GM12878 (cell line): ENCODE data around the gene MIA2. TPM values are rescaled to one million over a fixed set of nuclear protein-coding genes. Genes with fewer than 3 reads are reported as not detected.

Source experiments
- ETV6 ChIP-seq, 2 experiments: fragments of 450-650 bp in 1 of 2; IDR thresholded peaks in 1 of 2; conservative IDR thresholded peaks in 1 of 2; 2 replicates each; pipeline ENCODE4 v1.6.1; 2014; ENCODE audit warnings: antibody characterized with exemption in 1 of 2, borderline replicate concordance in 1 of 2, low read depth in 1 of 2, mild to moderate bottlenecking in 1 of 2, moderate library complexity in 1 of 2
- GABPA ChIP-seq: IDR thresholded peaks from 2 replicates; pipeline ENCODE4 v1.6.1; 2014; ENCODE audit warnings: antibody characterized with exemption, low read depth, mild to moderate bottlenecking, inconsistent platforms
- JUNB ChIP-seq: IDR thresholded peaks from 2 replicates; pipeline ENCODE4 v1.6.1; 2016; ENCODE audit warnings: antibody characterized with exemption, mild to moderate bottlenecking
- MTA3 ChIP-seq: IDR thresholded peaks from 2 replicates; pipeline ENCODE4 v1.6.1; 2012; ENCODE audit warnings: low read length, inconsistent platforms, borderline replicate concordance
- MYC ChIP-seq: IDR thresholded peaks from 2 replicates; pipeline ENCODE4 v1.6.1; 2011; ENCODE audit warnings: mild to moderate bottlenecking, low read length, moderate library complexity, inconsistent platforms; ENCODE audit not compliant: insufficient read depth, insufficient replicate concordance, insufficient read length, severe bottlenecking
- NFYB ChIP-seq: IDR thresholded peaks from 2 replicates; pipeline ENCODE4 v1.6.1; 2011; ENCODE audit warnings: low read depth, mild to moderate bottlenecking, low read length, improper control_type of control experiment, moderate library complexity; ENCODE audit not compliant: insufficient read depth
- RBBP5 ChIP-seq: fragments of 200-600 bp; sonication (generic); conservative IDR thresholded peaks from 2 replicates; pipeline ENCODE4 v1.6.1; 2016
- USF1 ChIP-seq: IDR thresholded peaks from 2 replicates; pipeline ENCODE4 v1.6.1; 2011; ENCODE audit warnings: borderline replicate concordance, low read depth, mild to moderate bottlenecking, moderate library complexity, mixed read lengths, low read length; ENCODE audit not compliant: insufficient read depth; ENCODE audit errors: extremely low read length
- USF2 ChIP-seq: IDR thresholded peaks from 2 replicates; pipeline ENCODE4 v1.6.1; 2011; ENCODE audit warnings: low read depth, low read length, improper control_type of control experiment, borderline replicate concordance
- ZNF207 ChIP-seq: fragments of 450-650 bp; IDR thresholded peaks from 2 replicates; pipeline ENCODE4 v1.6.1; 2014; ENCODE audit warnings: antibody characterized with exemption, mild to moderate bottlenecking, borderline replicate concordance
- polyA plus RNA-seq, 11 experiments: library from polyadenylated mRNA; depleted of rRNA in 4 of 11; unstranded in 6 of 11; stranded (reverse) in 5 of 11; fragments of >200 nt; fragmentation: Nextera tagmentation in 4 of 11; fragmentation: Illumina TruSeq in 1 of 11; extraction: Ambion mirVana in 4 of 11; extraction: Trizol in 1 of 11; gene quantifications; 1 replicate in 1 of 11; 2 replicates in 10 of 11; pipeline versions ENCODE4 v1.2.1 to v1.2.3, GENCODE V29; 2011 to 2016; ENCODE audit warnings: inconsistent platforms in 2 of 11, missing spikeins in 2 of 11, low read depth in 1 of 11
- total RNA-seq, 4 experiments: library from RNA; depleted of rRNA in 3 of 4; stranded (reverse); fragments of >200 nt in 3 of 4; fragmentation: Illumina TruSeq in 1 of 4; extraction: Trizol in 1 of 4; gene quantifications; 2 replicates each; pipeline versions ENCODE4 v1.2.1 to v1.2.3, GENCODE V29; 2013 to 2021
- TF ChIP-seq, protein P1 (sequence below): IDR thresholded peaks from 2 replicates; pipeline ENCODE4 v1.6.1; 2012; ENCODE audit warnings: mild to moderate bottlenecking, low read depth, low read length
- TF ChIP-seq, protein P2 (sequence below): IDR thresholded peaks from 2 replicates; pipeline ENCODE4 v1.6.1; 2012; ENCODE audit warnings: improper control_type of control experiment, low read depth, low read length; ENCODE audit not compliant: insufficient replicate concordance
- TF ChIP-seq, protein P3 (sequence below): fragments of 150-350 bp; IDR thresholded peaks from 2 replicates; pipeline ENCODE4 v1.6.1; 2014; ENCODE audit warnings: mild to moderate bottlenecking, low read depth, low read length

MIA2 gene
- total and polyA plus RNA-seq, 10 of the 15 experiments (the other 5 are each of a cell fraction or from before 2014, with no cell fraction given), result 6.3 to 36.8 (median 17.1) TPM

GRCh38 chr14:39370415-39370814 lies 136.7 kb downstream of the MIA2 start (continued):
- TF ChIP-seq USF1 (no peak), RBBP5 (no peak), NFYB (no peak), GABPA (no peak), ETV6 (conservative IDR thresholded peaks at IDR 0.05 in 1 of 2, IDR thresholded peaks at IDR 0.05 in 1 of 2; ENCODE audit: borderline replicate concordance in 1 of 2, low read depth in 1 of 2) (no peak), ZNF207 (no peak), MYC (no peak), MTA3 (no peak), JUNB (no peak), USF2 (no peak)
- TF ChIP-seq, protein P1, sequence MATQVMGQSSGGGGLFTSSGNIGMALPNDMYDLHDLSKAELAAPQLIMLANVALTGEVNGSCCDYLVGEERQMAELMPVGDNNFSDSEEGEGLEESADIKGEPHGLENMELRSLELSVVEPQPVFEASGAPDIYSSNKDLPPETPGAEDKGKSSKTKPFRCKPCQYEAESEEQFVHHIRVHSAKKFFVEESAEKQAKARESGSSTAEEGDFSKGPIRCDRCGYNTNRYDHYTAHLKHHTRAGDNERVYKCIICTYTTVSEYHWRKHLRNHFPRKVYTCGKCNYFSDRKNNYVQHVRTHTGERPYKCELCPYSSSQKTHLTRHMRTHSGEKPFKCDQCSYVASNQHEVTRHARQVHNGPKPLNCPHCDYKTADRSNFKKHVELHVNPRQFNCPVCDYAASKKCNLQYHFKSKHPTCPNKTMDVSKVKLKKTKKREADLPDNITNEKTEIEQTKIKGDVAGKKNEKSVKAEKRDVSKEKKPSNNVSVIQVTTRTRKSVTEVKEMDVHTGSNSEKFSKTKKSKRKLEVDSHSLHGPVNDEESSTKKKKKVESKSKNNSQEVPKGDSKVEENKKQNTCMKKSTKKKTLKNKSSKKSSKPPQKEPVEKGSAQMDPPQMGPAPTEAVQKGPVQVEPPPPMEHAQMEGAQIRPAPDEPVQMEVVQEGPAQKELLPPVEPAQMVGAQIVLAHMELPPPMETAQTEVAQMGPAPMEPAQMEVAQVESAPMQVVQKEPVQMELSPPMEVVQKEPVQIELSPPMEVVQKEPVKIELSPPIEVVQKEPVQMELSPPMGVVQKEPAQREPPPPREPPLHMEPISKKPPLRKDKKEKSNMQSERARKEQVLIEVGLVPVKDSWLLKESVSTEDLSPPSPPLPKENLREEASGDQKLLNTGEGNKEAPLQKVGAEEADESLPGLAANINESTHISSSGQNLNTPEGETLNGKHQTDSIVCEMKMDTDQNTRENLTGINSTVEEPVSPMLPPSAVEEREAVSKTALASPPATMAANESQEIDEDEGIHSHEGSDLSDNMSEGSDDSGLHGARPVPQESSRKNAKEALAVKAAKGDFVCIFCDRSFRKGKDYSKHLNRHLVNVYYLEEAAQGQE, result no peak
- TF ChIP-seq, protein P2, sequence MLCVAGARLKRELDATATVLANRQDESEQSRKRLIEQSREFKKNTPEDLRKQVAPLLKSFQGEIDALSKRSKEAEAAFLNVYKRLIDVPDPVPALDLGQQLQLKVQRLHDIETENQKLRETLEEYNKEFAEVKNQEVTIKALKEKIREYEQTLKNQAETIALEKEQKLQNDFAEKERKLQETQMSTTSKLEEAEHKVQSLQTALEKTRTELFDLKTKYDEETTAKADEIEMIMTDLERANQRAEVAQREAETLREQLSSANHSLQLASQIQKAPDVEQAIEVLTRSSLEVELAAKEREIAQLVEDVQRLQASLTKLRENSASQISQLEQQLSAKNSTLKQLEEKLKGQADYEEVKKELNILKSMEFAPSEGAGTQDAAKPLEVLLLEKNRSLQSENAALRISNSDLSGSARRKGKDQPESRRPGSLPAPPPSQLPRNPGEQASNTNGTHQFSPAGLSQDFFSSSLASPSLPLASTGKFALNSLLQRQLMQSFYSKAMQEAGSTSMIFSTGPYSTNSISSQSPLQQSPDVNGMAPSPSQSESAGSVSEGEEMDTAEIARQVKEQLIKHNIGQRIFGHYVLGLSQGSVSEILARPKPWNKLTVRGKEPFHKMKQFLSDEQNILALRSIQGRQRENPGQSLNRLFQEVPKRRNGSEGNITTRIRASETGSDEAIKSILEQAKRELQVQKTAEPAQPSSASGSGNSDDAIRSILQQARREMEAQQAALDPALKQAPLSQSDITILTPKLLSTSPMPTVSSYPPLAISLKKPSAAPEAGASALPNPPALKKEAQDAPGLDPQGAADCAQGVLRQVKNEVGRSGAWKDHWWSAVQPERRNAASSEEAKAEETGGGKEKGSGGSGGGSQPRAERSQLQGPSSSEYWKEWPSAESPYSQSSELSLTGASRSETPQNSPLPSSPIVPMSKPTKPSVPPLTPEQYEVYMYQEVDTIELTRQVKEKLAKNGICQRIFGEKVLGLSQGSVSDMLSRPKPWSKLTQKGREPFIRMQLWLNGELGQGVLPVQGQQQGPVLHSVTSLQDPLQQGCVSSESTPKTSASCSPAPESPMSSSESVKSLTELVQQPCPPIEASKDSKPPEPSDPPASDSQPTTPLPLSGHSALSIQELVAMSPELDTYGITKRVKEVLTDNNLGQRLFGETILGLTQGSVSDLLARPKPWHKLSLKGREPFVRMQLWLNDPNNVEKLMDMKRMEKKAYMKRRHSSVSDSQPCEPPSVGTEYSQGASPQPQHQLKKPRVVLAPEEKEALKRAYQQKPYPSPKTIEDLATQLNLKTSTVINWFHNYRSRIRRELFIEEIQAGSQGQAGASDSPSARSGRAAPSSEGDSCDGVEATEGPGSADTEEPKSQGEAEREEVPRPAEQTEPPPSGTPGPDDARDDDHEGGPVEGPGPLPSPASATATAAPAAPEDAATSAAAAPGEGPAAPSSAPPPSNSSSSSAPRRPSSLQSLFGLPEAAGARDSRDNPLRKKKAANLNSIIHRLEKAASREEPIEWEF, result no peak
- TF ChIP-seq, protein P3, sequence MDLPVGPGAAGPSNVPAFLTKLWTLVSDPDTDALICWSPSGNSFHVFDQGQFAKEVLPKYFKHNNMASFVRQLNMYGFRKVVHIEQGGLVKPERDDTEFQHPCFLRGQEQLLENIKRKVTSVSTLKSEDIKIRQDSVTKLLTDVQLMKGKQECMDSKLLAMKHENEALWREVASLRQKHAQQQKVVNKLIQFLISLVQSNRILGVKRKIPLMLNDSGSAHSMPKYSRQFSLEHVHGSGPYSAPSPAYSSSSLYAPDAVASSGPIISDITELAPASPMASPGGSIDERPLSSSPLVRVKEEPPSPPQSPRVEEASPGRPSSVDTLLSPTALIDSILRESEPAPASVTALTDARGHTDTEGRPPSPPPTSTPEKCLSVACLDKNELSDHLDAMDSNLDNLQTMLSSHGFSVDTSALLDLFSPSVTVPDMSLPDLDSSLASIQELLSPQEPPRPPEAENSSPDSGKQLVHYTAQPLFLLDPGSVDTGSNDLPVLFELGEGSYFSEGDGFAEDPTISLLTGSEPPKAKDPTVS, result no peak
